K562 (cell line): ENCODE measurements around the gene HOXB1. TPM values are rescaled to one million over a fixed set of nuclear protein-coding genes. Genes with fewer than 3 reads are reported as not detected.

Experiments
- ATAC-seq: fragments of 200-7000 bp; cut with Tn5 transposase; 3 replicates; pipeline ENCODE4 v1.9.1; 2020; ENCODE audit warnings: moderate library complexity
- BruUV-seq: library from RNA; stranded (reverse); fragments of 400-500 nt; replicated peaks from 2 replicates; lab custom pipeline; 2021; lab: Mats Ljungman, UMichigan
- CTCF ChIA-PET: fragments of 300-600 bp; formaldehyde crosslinking; extraction: SDS; loops from one replicate; lab custom pipeline; 2021; ENCODE audit warnings: low intra/inter-chr PET ratio; lab: Yijun Ruan, JAX
- POLR2A ChIA-PET: fragments of 300-600, 350-650 bp; sonication (Branson Sonifier 250); formaldehyde crosslinking; extraction: SDS; loops from one replicate; lab custom pipeline; 2021; ENCODE audit warnings: antibody characterized with exemption, inconsistent platforms; lab: Yijun Ruan, JAX
- DNase-seq, 4 experiments: peaks; one replicate each; pipeline versions ENCODE4 v3.0.0 to v3.0.0-alpha.2; 2011 to 2018; ENCODE audit warnings: low spot score in 3 of 4, mixed read lengths in 3 of 4; ENCODE audit errors: extremely low read depth in 1 of 4
- FAIRE-seq: peaks from 2 replicates; lab custom pipeline; 2011; peaks lifted over from hg19 to GRCh38; lab: Jason Lieb, UNC
- H2AFZ ChIP-seq: 2 replicates; pipeline ENCODE4 v1.6.0; 2011; ENCODE audit warnings: low read depth, low read length, control low read depth, inconsistent platforms
- H3K27ac ChIP-seq: fragments of 200-600 bp; 3 replicates; pipeline ENCODE4 v1.8.0; 2011; ENCODE audit warnings: low read depth, mild to moderate bottlenecking, control low read depth, inconsistent platforms, low read length, moderate library complexity, mixed read lengths; ENCODE audit errors: extremely low read depth
- H3K27me3 ChIP-seq, 2 experiments: fragments of 300-600 bp in 1 of 2; 2 replicates in 1 of 2; 3 replicates in 1 of 2; pipeline versions ENCODE4 v1.6.0 to v1.8.0; 2011; ENCODE audit warnings: inconsistent platforms in 2 of 2, low read length in 2 of 2, mild to moderate bottlenecking in 1 of 2, mixed read lengths in 1 of 2, moderate library complexity in 1 of 2; ENCODE audit not compliant: control insufficient read depth in 2 of 2, insufficient read depth in 2 of 2
- H3K36me3 ChIP-seq: fragments of 300-600 bp; 3 replicates; pipeline ENCODE4 v1.8.0; 2011; ENCODE audit warnings: mild to moderate bottlenecking, low read length, inconsistent platforms; ENCODE audit not compliant: control insufficient read depth, insufficient read depth
- H3K4me1 ChIP-seq, 2 experiments: fragments of 200-600 bp in 1 of 2; replicated peaks in 1 of 2; 2 replicates in 1 of 2; 3 replicates in 1 of 2; pipeline versions ENCODE4 v1.5.1 to v1.8.0; 2011; ENCODE audit warnings: inconsistent platforms in 2 of 2, low read length in 2 of 2, mild to moderate bottlenecking in 1 of 2, mixed read lengths in 1 of 2, moderate library complexity in 1 of 2; ENCODE audit not compliant: control insufficient read depth in 2 of 2, insufficient read depth in 2 of 2
- H3K4me2 ChIP-seq: 2 replicates; pipeline ENCODE4 v1.6.1; 2011; ENCODE audit warnings: low read length, control low read depth, inconsistent platforms, mixed read lengths; ENCODE audit not compliant: insufficient read depth
- H3K4me3 ChIP-seq: fragments of 200-600 bp; sonication (generic), shearing (Covaris generic); 2 replicates; pipeline ENCODE4 v1.5.1; 2016; ENCODE audit warnings: control low read depth, inconsistent platforms
- H3K79me2 ChIP-seq: fragments of 200-600 bp; 3 replicates; pipeline ENCODE4 v1.8.0; 2011; ENCODE audit warnings: low read length, inconsistent platforms; ENCODE audit not compliant: control insufficient read depth, insufficient read depth
- H3K9ac ChIP-seq, 2 experiments: 2 replicates each; pipeline versions ENCODE4 v1.6.0 to v1.6.1; 2011; ENCODE audit warnings: low read depth in 2 of 2, low read length in 2 of 2, control low read depth in 1 of 2, inconsistent platforms in 1 of 2, mild to moderate bottlenecking in 1 of 2, mixed read lengths in 1 of 2; ENCODE audit not compliant: insufficient read depth in 1 of 2
- H3K9me1 ChIP-seq: one replicate; pipeline ENCODE4 v1.6.0; 2011; ENCODE audit warnings: inconsistent platforms, mild to moderate bottlenecking, low read length, moderate library complexity; ENCODE audit not compliant: control insufficient read depth, insufficient read depth
- H3K9me3 ChIP-seq: replicated peaks from 2 replicates; pipeline ENCODE4 v1.5.1; 2011; ENCODE audit warnings: low read depth, low read length, inconsistent platforms; ENCODE audit not compliant: control insufficient read depth, insufficient read depth
- H4K20me1 ChIP-seq: replicated peaks from 2 replicates; pipeline ENCODE4 v1.6.1; 2011; ENCODE audit warnings: low read length, inconsistent platforms, mixed read lengths; ENCODE audit not compliant: control insufficient read depth, insufficient read depth
- SPI1 ChIP-seq: IDR thresholded peaks from 2 replicates; pipeline ENCODE4 v1.6.1; 2011; ENCODE audit warnings: low read depth, low read length, control low read depth, borderline replicate concordance
- WGBS: fragments of 100-300 bp; shearing (Covaris generic); methylation state at CpG from one replicate; pipeline ENCODE4 v1.1.6; 2016; ENCODE audit warnings: low coverage, mixed read lengths; ENCODE audit not compliant: insufficient coverage; ENCODE audit errors: missing lambda C conversion rate; 5-methylcytosine and 5-hydroxymethylcytosine counted together
- in situ Hi-C: fragments of 300-500 bp; cut with MboI; formaldehyde crosslinking; loops from 4 replicates; pipeline ENCODE4 v1.15.0; 2018; ENCODE audit warnings: inconsistent platforms, mixed read lengths
- intact Hi-C: fragments of 100-400 bp; cut with micrococcal nuclease; formaldehyde crosslinking; loops from 2 replicates; pipeline ENCODE4 v1.14.2; 2022
- polyA plus RNA-seq, 8 experiments: library from polyadenylated mRNA; depleted of rRNA in 4 of 8; stranded (reverse) in 5 of 8; unstranded in 3 of 8; fragments of >200 nt; fragmentation: Nextera tagmentation in 2 of 8; fragmentation: Illumina TruSeq in 1 of 8; extraction: Ambion mirVana in 2 of 8; extraction: Trizol in 1 of 8; gene quantifications; 2 replicates each; pipeline versions ENCODE4 v1.2.1 to v1.2.3, GENCODE V29; 2011 to 2014; ENCODE audit warnings: inconsistent platforms in 1 of 8, missing spikeins in 1 of 8
- total RNA-seq, 7 experiments: library from RNA; depleted of rRNA in 6 of 7; stranded (reverse); fragments of >200 nt in 6 of 7; fragmentation: Illumina TruSeq in 2 of 7; extraction: Trizol in 2 of 7; gene quantifications; 2 replicates each; pipeline versions ENCODE4 v1.2.1 to v1.2.3, GENCODE V29; 2011 to 2021; ENCODE audit warnings: low replicate concordance in 1 of 7
- TF ChIP-seq, protein P1 (sequence below): fragments of 250-450 bp; sonication (Bioruptor Pico); IDR thresholded peaks from 2 replicates; pipeline ENCODE4 v1.5.1; 2021; ENCODE audit warnings: mild to moderate bottlenecking

The HOXB1 gene
- total and polyA plus RNA-seq, 9 of the 15 experiments (the other 6 are each of a cell fraction or from before 2014, with no cell fraction given) = 0.04 TPM; not detected in 8

- H3K9me1 ChIP-seq = no peaks in the 10 kb centered on the region
- no peak overlapping the region for H3K27ac ChIP-seq
- peak; percentile 28; the same call in 1 of the 2 replicates for TF ChIP-seq SPI1
- TF ChIP-seq, protein P1, sequence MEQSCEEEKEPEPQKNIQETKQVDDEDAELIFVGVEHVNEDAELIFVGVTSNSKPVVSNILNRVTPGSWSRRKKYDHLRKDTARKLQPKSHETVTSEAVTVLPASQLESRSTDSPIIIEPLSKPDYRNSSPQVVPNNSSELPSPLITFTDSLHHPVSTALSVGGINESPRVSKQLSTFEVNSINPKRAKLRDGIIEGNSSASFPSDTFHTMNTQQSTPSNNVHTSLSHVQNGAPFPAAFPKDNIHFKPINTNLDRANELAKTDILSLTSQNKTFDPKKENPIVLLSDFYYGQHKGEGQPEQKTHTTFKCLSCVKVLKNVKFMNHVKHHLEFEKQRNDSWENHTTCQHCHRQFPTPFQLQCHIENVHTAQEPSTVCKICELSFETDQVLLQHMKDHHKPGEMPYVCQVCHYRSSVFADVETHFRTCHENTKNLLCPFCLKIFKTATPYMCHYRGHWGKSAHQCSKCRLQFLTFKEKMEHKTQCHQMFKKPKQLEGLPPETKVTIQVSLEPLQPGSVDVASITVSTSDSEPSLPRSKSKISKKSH = no peak
- H3K9me3 ChIP-seq = no peaks in the 10 kb centered on the region
- CTCF ChIA-PET = no interaction called here
- H3K4me1 ChIP-seq = peaks cover 5 to 45% of the 10 kb centered on the region in 2 experiments
- H3K4me3 ChIP-seq = no peak overlapping the region
- POLR2A ChIA-PET = interaction anchor here (1.5 kb wide), 1 partner anchor 29 kb away, joined by 3 read pairs; no protein-coding TSS in a partner anchor
- BruUV-seq = no TSS peak
- no peaks in the 10 kb centered on the region for H3K36me3 ChIP-seq
- WGBS = 20% methylated on average over 3 of the region's 3 CpGs
- H4K20me1 ChIP-seq = no peaks in the 10 kb centered on the region
- H2AFZ ChIP-seq = no peak overlapping the region
- ATAC-seq (no peak), FAIRE-seq (no peak), DNase-seq (no peak)
- no peak overlapping the region for H3K4me2 ChIP-seq
- in situ Hi-C loops = no loop called here
- H3K27me3 ChIP-seq = no peaks in the 10 kb centered on the region
- no peaks in the 10 kb centered on the region for H3K79me2 ChIP-seq
- intact Hi-C loops = no loop called here
- H3K9ac ChIP-seq = no peak overlapping the region
Observed at GRCh38 chr17:48517478-48517877, 13.3 kb downstream of the HOXB1 start.
